Measurements from ENCODE around the gene INTS4. TPM values are rescaled to one million over a fixed set of nuclear protein-coding genes. Genes with fewer than 3 reads are reported as not detected.

INTS4 gene
- polyA plus RNA-seq, 3 donors: 23.5 to 41.7 (median 29.0) TPM

DNA sequence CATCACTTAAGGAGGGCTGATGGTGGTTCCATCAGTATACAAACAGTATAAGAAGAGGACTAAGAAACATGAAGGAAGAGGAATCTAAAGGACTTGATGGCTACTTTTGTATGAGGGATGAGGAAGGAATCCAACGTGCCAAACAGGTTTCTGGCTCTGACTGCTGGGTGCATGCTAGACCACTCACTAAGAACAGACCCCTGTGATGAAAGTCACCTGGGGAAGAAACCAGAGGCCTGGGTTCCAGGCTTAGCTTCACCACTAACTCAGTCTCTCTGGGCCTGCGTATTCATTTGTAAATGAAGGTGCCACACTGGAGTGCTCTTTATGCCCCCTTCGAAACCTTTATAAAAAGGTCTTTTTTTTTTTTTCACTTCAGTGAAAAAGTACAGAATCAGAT is 118.4 kb downstream of the INTS4 start:
- no peak overlapping the region for H3K4me3 Mint-ChIP-seq
- Histone ChIP-seq H3K9me3 (replicated peaks in 1 of 2; ENCODE audit: control insufficient read depth in 1 of 2, insufficient read depth in 1 of 2, low read length in 2 of 2) (no peaks in the 10 kb centered on the region), H4K20me1 (ENCODE audit: insufficient read depth, low read length) (no peaks in the 10 kb centered on the region), H3K4me2 (replicated peaks; ENCODE audit: extremely low read depth, low read length, poor library complexity, severe bottlenecking) (no peak overlapping the region), H3K4me3 (replicated peaks in 1 of 3; ENCODE audit: low read depth in 2 of 3, low read length in 3 of 3) (no peak overlapping the region), H3K36me3 (replicated peaks in 1 of 2; ENCODE audit: control insufficient read depth in 1 of 2, insufficient read depth in 2 of 2, low read length in 2 of 2) (peaks cover 71 to 92% of the 10 kb centered on the region in 2 donors), H2AFZ (ENCODE audit: insufficient read depth, low read depth, low read length, poor library complexity, severe bottlenecking) (no peak overlapping the region), H3K27ac (ENCODE audit: low read depth in 1 of 2, low read length in 2 of 2) (no peak overlapping the region), H3K79me2 (ENCODE audit: insufficient read depth, low read length) (no peaks in the 10 kb centered on the region), H3K27me3 (ENCODE audit: control insufficient read depth in 2 of 2, insufficient read depth in 2 of 2, low read length in 2 of 2) (no peaks in the 10 kb centered on the region), H3K4me1 (ENCODE audit: control insufficient read depth in 1 of 2, insufficient read depth in 2 of 2, low read length in 2 of 2) (no peaks in the 10 kb centered on the region), H3K9ac (ENCODE audit: insufficient read depth, low read length, poor library complexity, severe bottlenecking) (no peak overlapping the region)
- no peaks in the 10 kb centered on the region for H3K27me3 Mint-ChIP-seq (ENCODE audit: low read depth in 3 of 3)
- intact Hi-C loops (cut with micrococcal nuclease): no loop called here
- no peaks in the 10 kb centered on the region for H3K9me3 Mint-ChIP-seq
- H3K4me1 Mint-ChIP-seq: no peaks in the 10 kb centered on the region
- WGBS (ENCODE audit: insufficient coverage): 100% methylated on average over 1 of the region's 3 CpGs
- H3K27ac Mint-ChIP-seq: peak overlapping the region in 1 of 7 donors; percentile 79
- no peak for DNase-seq
- H3K36me3 Mint-ChIP-seq: peaks cover 59 to 83% of the 10 kb centered on the region in 2 donors
- TF ChIP-seq, protein P1, sequence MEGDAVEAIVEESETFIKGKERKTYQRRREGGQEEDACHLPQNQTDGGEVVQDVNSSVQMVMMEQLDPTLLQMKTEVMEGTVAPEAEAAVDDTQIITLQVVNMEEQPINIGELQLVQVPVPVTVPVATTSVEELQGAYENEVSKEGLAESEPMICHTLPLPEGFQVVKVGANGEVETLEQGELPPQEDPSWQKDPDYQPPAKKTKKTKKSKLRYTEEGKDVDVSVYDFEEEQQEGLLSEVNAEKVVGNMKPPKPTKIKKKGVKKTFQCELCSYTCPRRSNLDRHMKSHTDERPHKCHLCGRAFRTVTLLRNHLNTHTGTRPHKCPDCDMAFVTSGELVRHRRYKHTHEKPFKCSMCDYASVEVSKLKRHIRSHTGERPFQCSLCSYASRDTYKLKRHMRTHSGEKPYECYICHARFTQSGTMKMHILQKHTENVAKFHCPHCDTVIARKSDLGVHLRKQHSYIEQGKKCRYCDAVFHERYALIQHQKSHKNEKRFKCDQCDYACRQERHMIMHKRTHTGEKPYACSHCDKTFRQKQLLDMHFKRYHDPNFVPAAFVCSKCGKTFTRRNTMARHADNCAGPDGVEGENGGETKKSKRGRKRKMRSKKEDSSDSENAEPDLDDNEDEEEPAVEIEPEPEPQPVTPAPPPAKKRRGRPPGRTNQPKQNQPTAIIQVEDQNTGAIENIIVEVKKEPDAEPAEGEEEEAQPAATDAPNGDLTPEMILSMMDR (IDR thresholded peaks at IDR 0.05): no peak

DNA sequence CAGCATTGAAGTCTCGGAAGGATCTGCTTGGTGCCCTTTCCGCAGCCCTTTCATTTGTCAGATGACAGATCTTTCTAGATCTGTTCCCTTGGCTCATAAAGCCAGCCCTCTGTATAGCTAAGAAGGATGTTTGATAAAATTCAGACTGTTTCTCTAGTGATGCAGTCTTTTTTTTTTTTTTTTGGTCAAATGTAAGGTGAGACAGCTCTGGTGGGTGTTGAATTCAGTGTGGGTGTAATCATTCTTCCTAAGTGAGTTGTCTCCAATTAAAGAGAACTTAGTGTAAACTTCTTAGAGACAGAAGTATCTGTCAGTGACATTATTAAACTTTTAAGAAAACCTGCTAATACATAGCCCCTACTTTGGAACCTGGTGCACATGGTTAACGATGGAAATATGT is 120.3 kb downstream of the INTS4 start:
- DNase-seq: no peak
- Mint-ChIP-seq H3K27me3 (ENCODE audit: low read depth in 3 of 3) (no peaks in the 10 kb centered on the region), H3K9me3 (no peaks in the 10 kb centered on the region), H3K4me1 (no peaks in the 10 kb centered on the region), H3K27ac (no peak overlapping the region), H3K36me3 (peaks cover 48 to 72% of the 10 kb centered on the region in 2 donors), H3K4me3 (no peak overlapping the region)
- intact Hi-C loops (cut with micrococcal nuclease): no loop called here
- no peaks in the 10 kb centered on the region for H4K20me1 ChIP-seq (ENCODE audit: insufficient read depth, low read length)
- H3K9ac ChIP-seq (ENCODE audit: insufficient read depth, low read length, poor library complexity, severe bottlenecking): no peak overlapping the region
- peaks cover 62 to 79% of the 10 kb centered on the region in 2 donors for H3K36me3 ChIP-seq (replicated peaks in 1 of 2; ENCODE audit: control insufficient read depth in 1 of 2, insufficient read depth in 2 of 2, low read length in 2 of 2)
- TF ChIP-seq, protein P1 (IDR thresholded peaks at IDR 0.05): no peak
- no peaks in the 10 kb centered on the region for H3K4me1 ChIP-seq (ENCODE audit: control insufficient read depth in 1 of 2, insufficient read depth in 2 of 2, low read length in 2 of 2)
- H3K4me3 ChIP-seq (replicated peaks in 1 of 3; ENCODE audit: low read depth in 2 of 3, low read length in 3 of 3): no peak overlapping the region
- no peak overlapping the region for H3K27ac ChIP-seq (ENCODE audit: low read depth in 1 of 2, low read length in 2 of 2)
- no peaks in the 10 kb centered on the region for H3K79me2 ChIP-seq (ENCODE audit: insufficient read depth, low read length)
- H3K4me2 ChIP-seq (replicated peaks; ENCODE audit: extremely low read depth, low read length, poor library complexity, severe bottlenecking): no peak overlapping the region
- H2AFZ ChIP-seq (ENCODE audit: insufficient read depth, low read depth, low read length, poor library complexity, severe bottlenecking): no peak overlapping the region
- WGBS (ENCODE audit: insufficient coverage): 100% methylated on average over 2 of the region's 3 CpGs
- H3K27me3 ChIP-seq (ENCODE audit: control insufficient read depth in 2 of 2, insufficient read depth in 2 of 2, low read length in 2 of 2): no peaks in the 10 kb centered on the region
- no peaks in the 10 kb centered on the region for H3K9me3 ChIP-seq (replicated peaks in 1 of 2; ENCODE audit: control insufficient read depth in 1 of 2, insufficient read depth in 1 of 2, low read length in 2 of 2)

All from CD14-positive monocyte (primary cell).